Ovary (tissue), 3 donors: ENCODE measurements around the gene CFAP206.

Source experiments
- POLR2A ChIP-seq: fragments of 450-650 bp; IDR thresholded peaks from one replicate; pipeline ENCODE4 v1.6.1; 2017; ENCODE audit warnings: antibody characterized with exemption, mild to moderate bottlenecking, moderate library complexity
- TF ChIP-seq, protein P1 (sequence below), 3 donors: fragments of 450-650 bp in 2 of 3; fragments of 200-600 bp in 1 of 3; IDR thresholded peaks; one replicate each; pipeline versions ENCODE4 v1.5.1 to v1.8.0; 2016 to 2022; ENCODE audit warnings: antibody characterized with exemption in 3 of 3, mild to moderate bottlenecking in 1 of 3
- donor health status: DM: no; HTN: no; CAD: no.

DNA sequence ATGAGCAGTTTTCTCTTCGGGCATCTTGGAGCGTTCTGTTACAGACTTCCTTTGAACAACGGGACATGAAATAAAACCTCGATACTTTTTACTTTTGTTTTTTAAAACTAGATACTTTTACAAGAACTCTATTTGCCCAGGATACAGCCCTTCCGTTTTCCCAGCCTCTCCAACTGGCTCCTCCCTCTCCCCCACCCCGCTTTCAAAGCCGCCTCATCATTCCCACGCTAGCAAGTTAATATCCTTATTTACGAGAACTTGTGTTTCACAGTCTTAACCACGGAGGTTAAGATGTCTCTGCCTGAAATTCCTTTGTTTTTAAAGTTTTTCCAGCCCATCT, 241 bp upstream of the CFAP206 start:
- no peak for TF ChIP-seq POLR2A
- TF ChIP-seq, protein P1, sequence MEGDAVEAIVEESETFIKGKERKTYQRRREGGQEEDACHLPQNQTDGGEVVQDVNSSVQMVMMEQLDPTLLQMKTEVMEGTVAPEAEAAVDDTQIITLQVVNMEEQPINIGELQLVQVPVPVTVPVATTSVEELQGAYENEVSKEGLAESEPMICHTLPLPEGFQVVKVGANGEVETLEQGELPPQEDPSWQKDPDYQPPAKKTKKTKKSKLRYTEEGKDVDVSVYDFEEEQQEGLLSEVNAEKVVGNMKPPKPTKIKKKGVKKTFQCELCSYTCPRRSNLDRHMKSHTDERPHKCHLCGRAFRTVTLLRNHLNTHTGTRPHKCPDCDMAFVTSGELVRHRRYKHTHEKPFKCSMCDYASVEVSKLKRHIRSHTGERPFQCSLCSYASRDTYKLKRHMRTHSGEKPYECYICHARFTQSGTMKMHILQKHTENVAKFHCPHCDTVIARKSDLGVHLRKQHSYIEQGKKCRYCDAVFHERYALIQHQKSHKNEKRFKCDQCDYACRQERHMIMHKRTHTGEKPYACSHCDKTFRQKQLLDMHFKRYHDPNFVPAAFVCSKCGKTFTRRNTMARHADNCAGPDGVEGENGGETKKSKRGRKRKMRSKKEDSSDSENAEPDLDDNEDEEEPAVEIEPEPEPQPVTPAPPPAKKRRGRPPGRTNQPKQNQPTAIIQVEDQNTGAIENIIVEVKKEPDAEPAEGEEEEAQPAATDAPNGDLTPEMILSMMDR (IDR thresholded peaks at IDR 0.05): no peak
